Endothelial cell of umbilical vein (primary cell): ENCODE measurements around the gene PDE4B. TPM values are rescaled to one million over a fixed set of nuclear protein-coding genes. Genes with fewer than 3 reads are reported as not detected.

Experiments
- BruUV-seq: library from RNA; stranded (reverse); fragments of 400-500 nt; replicated peaks from 2 replicates; lab custom pipeline; 2021; lab: Mats Ljungman, UMichigan
- CTCF ChIA-PET: fragments of 300-600, 350-600 bp; sonication (Branson Sonifier 250); formaldehyde crosslinking; loops from one replicate; lab custom pipeline; 2021; ENCODE audit warnings: antibody characterized with exemption, inconsistent platforms; lab: Charles Lee
- POLR2A ChIA-PET: fragments of 300-600, 350-600 bp; sonication (Branson Sonifier 250); formaldehyde crosslinking; loops from one replicate; lab custom pipeline; 2021; ENCODE audit warnings: antibody characterized with exemption, inconsistent platforms; lab: Charles Lee
- DNase-seq: peaks from one replicate; pipeline ENCODE4 v3.0.0-alpha.2; 2011; ENCODE audit warnings: low read depth, low spot score
- FAIRE-seq: peaks from 2 replicates; lab custom pipeline; 2011; peaks lifted over from hg19 to GRCh38; lab: Jason Lieb, UNC
- H2AFZ ChIP-seq: 2 replicates; pipeline ENCODE4 v1.6.0; 2012; ENCODE audit warnings: low read depth, low read length, control low read depth, inconsistent platforms
- H3K27ac ChIP-seq: 2 replicates; pipeline ENCODE4 v1.5.1; 2011; ENCODE audit warnings: low read depth, mild to moderate bottlenecking, control low read depth, low read length, moderate library complexity; ENCODE audit not compliant: insufficient read depth
- H3K27me3 ChIP-seq, 2 experiments: 2 replicates each; pipeline versions ENCODE4 v1.6.0 to v1.6.1; 2011; ENCODE audit warnings: low read length in 2 of 2, mixed read lengths in 1 of 2; ENCODE audit not compliant: control insufficient read depth in 2 of 2, insufficient read depth in 2 of 2
- H3K36me3 ChIP-seq, 2 experiments: 2 replicates in 1 of 2; 3 replicates in 1 of 2; pipeline ENCODE4 v1.5.1; 2011; ENCODE audit warnings: low read length in 2 of 2, mild to moderate bottlenecking in 1 of 2, moderate library complexity in 1 of 2; ENCODE audit not compliant: control insufficient read depth in 2 of 2, insufficient read depth in 2 of 2; ENCODE audit errors: extremely low read depth in 1 of 2
- H3K4me1 ChIP-seq: 3 replicates; pipeline ENCODE4 v1.5.1; 2011; ENCODE audit warnings: mild to moderate bottlenecking, low read length; ENCODE audit not compliant: control insufficient read depth, insufficient read depth; ENCODE audit errors: extremely low read depth
- H3K4me2 ChIP-seq: 2 replicates; pipeline ENCODE4 v1.6.1; 2011; ENCODE audit warnings: low read length, control low read depth, mixed read lengths; ENCODE audit not compliant: insufficient read depth
- H3K4me3 ChIP-seq, 3 experiments: fragments of 200-600 bp in 1 of 3; sonication (generic), shearing (Covaris generic) in 1 of 3; replicated peaks in 1 of 3; 2 replicates each; pipeline ENCODE4 v1.5.1; 2011 to 2016; ENCODE audit warnings: control low read depth in 3 of 3, low read length in 3 of 3, mild to moderate bottlenecking in 2 of 3, inconsistent platforms in 1 of 3, low read depth in 1 of 3, moderate library complexity in 1 of 3; ENCODE audit not compliant: insufficient read depth in 1 of 3
- H3K79me2 ChIP-seq: 2 replicates; pipeline ENCODE4 v1.6.0; 2012; ENCODE audit warnings: low read length, inconsistent platforms; ENCODE audit not compliant: control insufficient read depth, insufficient read depth
- H3K9ac ChIP-seq: replicated peaks from 2 replicates; pipeline ENCODE3; 2011; ENCODE audit warnings: low read length, control low read depth; ENCODE audit not compliant: insufficient read depth; ENCODE audit errors: extremely low read depth
- H3K9me1 ChIP-seq: replicated peaks from 3 replicates; pipeline ENCODE4 v1.6.0; 2011; ENCODE audit warnings: mild to moderate bottlenecking, low read length; ENCODE audit not compliant: control insufficient read depth, insufficient read depth; ENCODE audit errors: extremely low read depth
- H3K9me3 ChIP-seq: replicated peaks from 2 replicates; pipeline ENCODE4 v1.5.1; 2012; ENCODE audit warnings: low read length, inconsistent platforms; ENCODE audit not compliant: control insufficient read depth, insufficient read depth
- H4K20me1 ChIP-seq: replicated peaks from 2 replicates; pipeline ENCODE3; 2011; ENCODE audit warnings: mild to moderate bottlenecking, low read length; ENCODE audit not compliant: control insufficient read depth, insufficient read depth; ENCODE audit errors: extremely low read depth
- EZH2 ChIP-seq: IDR thresholded peaks from 2 replicates; pipeline ENCODE4 v1.6.1; 2012; ENCODE audit warnings: borderline replicate concordance, low read depth, mild to moderate bottlenecking, moderate library complexity, low read length, inconsistent platforms; ENCODE audit not compliant: severe bottlenecking
- FOS ChIP-seq: IDR thresholded peaks from 2 replicates; pipeline ENCODE4 v1.6.1; 2011; ENCODE audit warnings: mild to moderate bottlenecking, low read length, moderate library complexity, borderline replicate concordance; ENCODE audit not compliant: insufficient read depth
- GATA2 ChIP-seq: IDR thresholded peaks from 2 replicates; pipeline ENCODE4 v1.7.0; 2011; ENCODE audit warnings: low read depth, mild to moderate bottlenecking, moderate library complexity, mixed read lengths, low read length; ENCODE audit not compliant: insufficient read length, insufficient read depth
- JUN ChIP-seq: IDR thresholded peaks from 2 replicates; pipeline ENCODE4 v1.6.1; 2011; ENCODE audit warnings: borderline replicate concordance, low read depth; ENCODE audit not compliant: insufficient read length, insufficient read depth
- MAX ChIP-seq: IDR thresholded peaks from 2 replicates; pipeline ENCODE4 v1.6.1; 2011; ENCODE audit not compliant: insufficient read depth, insufficient read length
- MYC ChIP-seq: IDR thresholded peaks from one replicate; pipeline ENCODE4 v1.6.1; 2011; ENCODE audit warnings: mild to moderate bottlenecking, low read depth, low read length
- POLR2A ChIP-seq: IDR thresholded peaks from 2 replicates; pipeline ENCODE4 v1.6.1; 2012; ENCODE audit warnings: low read depth, mild to moderate bottlenecking, control low read depth, low read length
- POLR2AphosphoS5 ChIP-seq: IDR thresholded peaks from 2 replicates; pipeline ENCODE4 v1.6.1; 2012; ENCODE audit warnings: low read depth, mild to moderate bottlenecking, control low read depth, low read length, moderate library complexity; ENCODE audit not compliant: insufficient read depth
- dilution Hi-C: fragments of 300-500 bp; cut with MboI; formaldehyde crosslinking; loops from one replicate; pipeline ENCODE4 v1.15.0; 2019; ENCODE audit warnings: low sequenced_read_pairs; ENCODE audit not compliant: extremely low pct_ligation_motif_present
- intact Hi-C: fragments of 100-400 bp; cut with micrococcal nuclease; formaldehyde crosslinking; loops from one replicate; pipeline ENCODE4 v1.10.0; 2022
- polyA plus RNA-seq, 4 experiments: library from polyadenylated mRNA; depleted of rRNA in 3 of 4; stranded (reverse) in 3 of 4; unstranded in 1 of 4; fragments of >200 nt; gene quantifications; 2 replicates each; pipeline versions ENCODE4 v1.2.1 to v1.2.3, GENCODE V29; 2011 to 2012; ENCODE audit warnings: missing spikeins in 1 of 4
- total RNA-seq: library from RNA; stranded (reverse); gene quantifications from 2 replicates; pipeline ENCODE4 v1.2.3, GENCODE V29; 2021
- TF ChIP-seq, protein P1 (sequence below), 2 donors: IDR thresholded peaks; 1 replicate in 1 of 2; 2 replicates in 1 of 2; pipeline ENCODE4 v1.5.1; 2011; ENCODE audit warnings: low read length in 2 of 2, mild to moderate bottlenecking in 2 of 2, moderate library complexity in 2 of 2, control low read depth in 1 of 2, inconsistent platforms in 1 of 2, low read depth in 1 of 2; ENCODE audit not compliant: insufficient read depth in 1 of 2; ENCODE audit errors: extremely low read depth in 1 of 2

PDE4B gene
- total and polyA plus RNA-seq, 2 donors (not counting 3 experiments of a cell fraction or from before 2014, with no cell fraction given): 63.5 to 69.8 TPM

- Histone ChIP-seq H3K9ac (no peak overlapping the region), H3K27ac (no peak overlapping the region), H3K36me3 (no peaks in the 10 kb centered on the region), H3K9me3 (no peaks in the 10 kb centered on the region), H4K20me1 (no peaks in the 10 kb centered on the region), H3K79me2 (no peaks in the 10 kb centered on the region), H2AFZ (no peak overlapping the region), H3K27me3 (peaks cover 0 to 1% of the 10 kb centered on the region in 2 experiments), H3K4me2 (no peak overlapping the region), H3K4me1 (no peaks in the 10 kb centered on the region), H3K4me3 (no peak overlapping the region), H3K9me1 (no peaks in the 10 kb centered on the region)
- TF ChIP-seq EZH2: no peak
- no peak for TF ChIP-seq FOS
- no peak for TF ChIP-seq MYC
- TF ChIP-seq, protein P1, sequence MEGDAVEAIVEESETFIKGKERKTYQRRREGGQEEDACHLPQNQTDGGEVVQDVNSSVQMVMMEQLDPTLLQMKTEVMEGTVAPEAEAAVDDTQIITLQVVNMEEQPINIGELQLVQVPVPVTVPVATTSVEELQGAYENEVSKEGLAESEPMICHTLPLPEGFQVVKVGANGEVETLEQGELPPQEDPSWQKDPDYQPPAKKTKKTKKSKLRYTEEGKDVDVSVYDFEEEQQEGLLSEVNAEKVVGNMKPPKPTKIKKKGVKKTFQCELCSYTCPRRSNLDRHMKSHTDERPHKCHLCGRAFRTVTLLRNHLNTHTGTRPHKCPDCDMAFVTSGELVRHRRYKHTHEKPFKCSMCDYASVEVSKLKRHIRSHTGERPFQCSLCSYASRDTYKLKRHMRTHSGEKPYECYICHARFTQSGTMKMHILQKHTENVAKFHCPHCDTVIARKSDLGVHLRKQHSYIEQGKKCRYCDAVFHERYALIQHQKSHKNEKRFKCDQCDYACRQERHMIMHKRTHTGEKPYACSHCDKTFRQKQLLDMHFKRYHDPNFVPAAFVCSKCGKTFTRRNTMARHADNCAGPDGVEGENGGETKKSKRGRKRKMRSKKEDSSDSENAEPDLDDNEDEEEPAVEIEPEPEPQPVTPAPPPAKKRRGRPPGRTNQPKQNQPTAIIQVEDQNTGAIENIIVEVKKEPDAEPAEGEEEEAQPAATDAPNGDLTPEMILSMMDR (IDR thresholded peaks at IDR 0.05; ENCODE audit: extremely low read depth in 1 of 2, insufficient read depth in 1 of 2, low read depth in 1 of 2, low read length in 2 of 2): no peak
- no peak for TF ChIP-seq MAX
- TF ChIP-seq JUN: no peak
- no peak for TF ChIP-seq GATA2
- TF ChIP-seq POLR2AphosphoS5: no peak
- TF ChIP-seq POLR2A: no peak
- FAIRE-seq (no peak), DNase-seq (no peak)
- dilution Hi-C loops: no loop called here
- ChIA-PET POLR2A (no interaction called here), CTCF (no interaction called here)
- intact Hi-C loops: no loop called here
- no TSS peak for BruUV-seq
These were observed 285.7 kb downstream of the PDE4B start for GRCh38 chr1:66078412-66078811.
